NCI-H82 treated with DMSO at 0.1 percent for 48 hours (cell line): ENCODE data around the gene PTGR2.
"Not testable (repeated sequence)": the region's sequence is repeated elsewhere in the genome, so short reads cannot be mapped to it uniquely, and the experiment has no call there.

Experiments
- DNase-seq: peaks from one replicate; lab custom pipeline; 2025; ENCODE audit not compliant: unreplicated experiment; lab: John Stamatoyannopoulos, UW

PTGR2 gene

GRCh38 chr14:73829526-73830431 lies 21.9 kb upstream of the PTGR2 start:
- no peak for DNase-seq

- no peak for DNase-seq
Observed at GRCh38 chr14:73833034-73833433, 18.6 kb upstream of the PTGR2 start.

GRCh38 chr14:73833530-73834260 lies 17.9 kb upstream of the PTGR2 start:
- DNase-seq = no peak

- no peak for DNase-seq
Observed at GRCh38 chr14:73834261-73834625, 17.4 kb upstream of the PTGR2 start.

- not testable (repeated sequence) for DNase-seq
Observed at GRCh38 chr14:73838293-73839034, 13.2 kb upstream of the PTGR2 start.

GRCh38 chr14:73842201-73842600 lies 9.4 kb upstream of the PTGR2 start:
- no peak for DNase-seq

GRCh38 chr14:73842851-73843250 lies 8.8 kb upstream of the PTGR2 start:
- no peak for DNase-seq

GRCh38 chr14:73843296-73843695 lies 8.3 kb upstream of the PTGR2 start:
- DNase-seq = no peak

- DNase-seq = no peak
Observed at GRCh38 chr14:73846947-73847346, 4.7 kb upstream of the PTGR2 start.

GRCh38 chr14:73851000-73851399 lies 631 bp upstream of the PTGR2 start:
- peak; percentile 7 for DNase-seq

- no peak for DNase-seq
Observed at GRCh38 chr14:73859145-73859544, 7.5 kb downstream of the PTGR2 start.

GRCh38 chr14:73861073-73861472 lies 9.4 kb downstream of the PTGR2 start:
- no peak for DNase-seq

GRCh38 chr14:73862480-73862879 lies 10.8 kb downstream of the PTGR2 start:
- DNase-seq = no peak

GRCh38 chr14:73863209-73863608 lies 11.6 kb downstream of the PTGR2 start:
- no peak for DNase-seq

GRCh38 chr14:73865534-73866113 lies 14.0 kb downstream of the PTGR2 start:
- no peak for DNase-seq

GRCh38 chr14:73869754-73870153 lies 18.1 kb downstream of the PTGR2 start:
- DNase-seq = not testable (repeated sequence)

- DNase-seq = no peak
Observed at GRCh38 chr14:73870525-73871235, 19.0 kb downstream of the PTGR2 start.

- no peak for DNase-seq
Observed at GRCh38 chr14:73873660-73874059, 22.0 kb downstream of the PTGR2 start.

- no peak for DNase-seq
Observed at GRCh38 chr14:73877790-73878189, 26.2 kb downstream of the PTGR2 start.

- no peak for DNase-seq
Observed at GRCh38 chr14:73878436-73878835, 26.8 kb downstream of the PTGR2 start.

GRCh38 chr14:73879027-73879426 lies 27.4 kb downstream of the PTGR2 start:
- DNase-seq = no peak
